H1 (cell line): Measurements from ENCODE around the gene CEND1. TPM values are rescaled to one million over a fixed set of nuclear protein-coding genes. Genes with fewer than 3 reads are reported as not detected.

Experiments
- CHD7 ChIP-seq: fragments of 300-600 bp; sonication (generic); IDR thresholded peaks from 2 replicates; pipeline ENCODE4 v1.7.1; 2012; ENCODE audit warnings: low read length, moderate library complexity, mild to moderate bottlenecking, inconsistent platforms; ENCODE audit not compliant: insufficient replicate concordance
- CTBP2 ChIP-seq: IDR thresholded peaks from 2 replicates; pipeline ENCODE4 v1.7.0; 2011; ENCODE audit warnings: borderline replicate concordance, mild to moderate bottlenecking, moderate library complexity, mixed read lengths, low read length; ENCODE audit not compliant: insufficient read depth, insufficient read length
- E2F6 ChIP-seq: IDR thresholded peaks from 2 replicates; pipeline ENCODE4 v1.6.1; 2012; ENCODE audit warnings: inconsistent platforms
- GABPA ChIP-seq: IDR thresholded peaks from 2 replicates; pipeline ENCODE4 v1.6.1; 2011; ENCODE audit warnings: mild to moderate bottlenecking, low read length, moderate library complexity, borderline replicate concordance; ENCODE audit not compliant: insufficient read depth
- RBBP5 ChIP-seq: IDR thresholded peaks from 2 replicates; pipeline ENCODE4 v1.7.1; 2012; ENCODE audit warnings: low read depth, mild to moderate bottlenecking, inconsistent platforms, low read length, moderate library complexity, borderline replicate concordance
- SP4 ChIP-seq: IDR thresholded peaks from 2 replicates; pipeline ENCODE4 v1.6.1; 2012; ENCODE audit warnings: low read length, inconsistent platforms
- polyA plus RNA-seq, 7 experiments: library from polyadenylated mRNA; depleted of rRNA in 3 of 7; stranded (reverse) in 5 of 7; unstranded in 2 of 7; fragments of >200 nt in 5 of 7; fragments of 200-250 nt in 2 of 7; gene quantifications; 1 replicate in 5 of 7; 2 replicates in 1 of 7; 4 replicates in 1 of 7; pipeline versions ENCODE4 v1.2.1 to v1.2.3, GENCODE V29; 2011 to 2013; ENCODE audit warnings: missing spikeins in 2 of 7, mixed read lengths in 2 of 7
- total RNA-seq: library from RNA; stranded (reverse); fragmentation: NEBNext Ultra II Directional; extraction: Animal tissue kit (Norgen Biotek cat#: 25700); gene quantifications from 2 replicates; pipeline ENCODE4 v1.2.1, GENCODE V29; 2021

The CEND1 gene
- total and polyA plus RNA-seq, 2 of the 8 experiments (the other 6 are each of a cell fraction or from before 2014, with no cell fraction given) = 0.82 to 5.0 TPM

GRCh38 chr11:765802-766091 is 24.1 kb downstream of the CEND1 start (continued):
- no peak for TF ChIP-seq GABPA
- TF ChIP-seq CTBP2 = no peak
- no peak for TF ChIP-seq E2F6
- no peak for TF ChIP-seq CHD7
- TF ChIP-seq RBBP5 = no peak
- no peak for TF ChIP-seq SP4
- TF ChIP-seq, all 59 proteins: peak for 0
